ENCODE results near the gene HPSE2.

DNA sequence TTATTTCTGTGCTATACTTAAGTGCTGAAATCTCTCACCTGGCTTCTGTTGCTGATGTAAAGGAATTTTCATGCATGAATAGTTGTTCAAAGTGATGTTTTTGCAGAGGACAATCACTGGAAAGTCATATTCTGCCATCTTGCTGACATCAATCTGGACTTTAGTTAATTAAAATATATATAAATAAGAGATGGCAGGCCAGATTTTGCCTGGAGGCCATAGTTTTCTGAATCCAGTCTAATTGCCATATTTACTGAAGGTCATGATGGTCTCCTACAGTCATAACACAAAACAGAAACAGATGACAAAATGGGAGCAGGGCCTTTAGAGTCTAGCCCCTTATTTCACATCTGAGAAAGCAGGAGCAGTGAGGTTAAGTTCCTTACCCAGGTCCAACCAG, 228.2 kb downstream of the HPSE2 start:
- TF ChIP-seq, protein P1, sequence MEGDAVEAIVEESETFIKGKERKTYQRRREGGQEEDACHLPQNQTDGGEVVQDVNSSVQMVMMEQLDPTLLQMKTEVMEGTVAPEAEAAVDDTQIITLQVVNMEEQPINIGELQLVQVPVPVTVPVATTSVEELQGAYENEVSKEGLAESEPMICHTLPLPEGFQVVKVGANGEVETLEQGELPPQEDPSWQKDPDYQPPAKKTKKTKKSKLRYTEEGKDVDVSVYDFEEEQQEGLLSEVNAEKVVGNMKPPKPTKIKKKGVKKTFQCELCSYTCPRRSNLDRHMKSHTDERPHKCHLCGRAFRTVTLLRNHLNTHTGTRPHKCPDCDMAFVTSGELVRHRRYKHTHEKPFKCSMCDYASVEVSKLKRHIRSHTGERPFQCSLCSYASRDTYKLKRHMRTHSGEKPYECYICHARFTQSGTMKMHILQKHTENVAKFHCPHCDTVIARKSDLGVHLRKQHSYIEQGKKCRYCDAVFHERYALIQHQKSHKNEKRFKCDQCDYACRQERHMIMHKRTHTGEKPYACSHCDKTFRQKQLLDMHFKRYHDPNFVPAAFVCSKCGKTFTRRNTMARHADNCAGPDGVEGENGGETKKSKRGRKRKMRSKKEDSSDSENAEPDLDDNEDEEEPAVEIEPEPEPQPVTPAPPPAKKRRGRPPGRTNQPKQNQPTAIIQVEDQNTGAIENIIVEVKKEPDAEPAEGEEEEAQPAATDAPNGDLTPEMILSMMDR (IDR thresholded peaks at IDR 0.05), result no peak
- TF ChIP-seq POLR2AphosphoS5 (IDR thresholded peaks at IDR 0.05; ENCODE audit: low read depth, low read length) (no peak), TCF7L2 (IDR thresholded peaks at IDR 0.05; ENCODE audit: low read depth, low read length) (no peak)
- TF ChIP-seq, protein P2, sequence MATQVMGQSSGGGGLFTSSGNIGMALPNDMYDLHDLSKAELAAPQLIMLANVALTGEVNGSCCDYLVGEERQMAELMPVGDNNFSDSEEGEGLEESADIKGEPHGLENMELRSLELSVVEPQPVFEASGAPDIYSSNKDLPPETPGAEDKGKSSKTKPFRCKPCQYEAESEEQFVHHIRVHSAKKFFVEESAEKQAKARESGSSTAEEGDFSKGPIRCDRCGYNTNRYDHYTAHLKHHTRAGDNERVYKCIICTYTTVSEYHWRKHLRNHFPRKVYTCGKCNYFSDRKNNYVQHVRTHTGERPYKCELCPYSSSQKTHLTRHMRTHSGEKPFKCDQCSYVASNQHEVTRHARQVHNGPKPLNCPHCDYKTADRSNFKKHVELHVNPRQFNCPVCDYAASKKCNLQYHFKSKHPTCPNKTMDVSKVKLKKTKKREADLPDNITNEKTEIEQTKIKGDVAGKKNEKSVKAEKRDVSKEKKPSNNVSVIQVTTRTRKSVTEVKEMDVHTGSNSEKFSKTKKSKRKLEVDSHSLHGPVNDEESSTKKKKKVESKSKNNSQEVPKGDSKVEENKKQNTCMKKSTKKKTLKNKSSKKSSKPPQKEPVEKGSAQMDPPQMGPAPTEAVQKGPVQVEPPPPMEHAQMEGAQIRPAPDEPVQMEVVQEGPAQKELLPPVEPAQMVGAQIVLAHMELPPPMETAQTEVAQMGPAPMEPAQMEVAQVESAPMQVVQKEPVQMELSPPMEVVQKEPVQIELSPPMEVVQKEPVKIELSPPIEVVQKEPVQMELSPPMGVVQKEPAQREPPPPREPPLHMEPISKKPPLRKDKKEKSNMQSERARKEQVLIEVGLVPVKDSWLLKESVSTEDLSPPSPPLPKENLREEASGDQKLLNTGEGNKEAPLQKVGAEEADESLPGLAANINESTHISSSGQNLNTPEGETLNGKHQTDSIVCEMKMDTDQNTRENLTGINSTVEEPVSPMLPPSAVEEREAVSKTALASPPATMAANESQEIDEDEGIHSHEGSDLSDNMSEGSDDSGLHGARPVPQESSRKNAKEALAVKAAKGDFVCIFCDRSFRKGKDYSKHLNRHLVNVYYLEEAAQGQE (IDR thresholded peaks at IDR 0.05; ENCODE audit: insufficient read depth in 1 of 2, low read depth in 2 of 2, low read length in 1 of 2), result no peak
